Caco-2 (cell line): ENCODE results near the gene NDUFA13. TPM values are rescaled to one million over a fixed set of nuclear protein-coding genes. Genes with fewer than 3 reads are reported as not detected.

Source experiments
- BruUV-seq: library from RNA; stranded (reverse); fragments of 400-500 nt; replicated peaks from 2 replicates; lab custom pipeline; 2021; lab: Mats Ljungman, UMichigan
- CTCF ChIA-PET: fragments of 300-600 bp; sonication (Branson Sonifier 250); formaldehyde crosslinking; loops from one replicate; lab custom pipeline; 2022; ENCODE audit warnings: antibody characterized with exemption; lab: Charles Lee
- POLR2A ChIA-PET: fragments of 300-600 bp; sonication (Branson Sonifier 250); formaldehyde crosslinking; loops from one replicate; lab custom pipeline; 2022; ENCODE audit warnings: antibody characterized with exemption; lab: Charles Lee
- DNase-seq, 2 experiments: peaks; one replicate each; pipeline versions ENCODE4 v3.0.0 to v3.0.0-alpha.2; 2020 to 2022
- H3K27me3 ChIP-seq: replicated peaks from 2 replicates; pipeline ENCODE4 v1.6.0; 2011; ENCODE audit warnings: low read length; ENCODE audit not compliant: control insufficient read depth, insufficient read depth
- H3K36me3 ChIP-seq: 2 replicates; pipeline ENCODE4 v1.5.1; 2011; ENCODE audit warnings: low read length; ENCODE audit not compliant: control insufficient read depth, insufficient read depth
- H3K4me1 ChIP-seq: fragments of 250-450 bp; sonication (Bioruptor Pico); 2 replicates; pipeline ENCODE4 v1.5.1; 2020; ENCODE audit warnings: mild to moderate bottlenecking
- H3K4me3 ChIP-seq: 2 replicates; pipeline ENCODE4 v1.5.1; 2011; ENCODE audit warnings: low read depth, mild to moderate bottlenecking, control low read depth, low read length
- H3K9me3 ChIP-seq: fragments of 250-450 bp; sonication (Bioruptor Pico); 2 replicates; pipeline ENCODE4 v1.5.1; 2020; ENCODE audit warnings: mild to moderate bottlenecking, moderate library complexity
- H3K27ac Mint-ChIP-seq: one replicate; pipeline ENCODE4 v1.8.0; 2022; ENCODE audit warnings: mixed read lengths; ENCODE audit not compliant: unreplicated experiment
- H3K27me3 Mint-ChIP-seq: one replicate; pipeline ENCODE4 v1.8.0; 2022; ENCODE audit warnings: mixed read lengths; ENCODE audit not compliant: insufficient read depth, unreplicated experiment
- H3K36me3 Mint-ChIP-seq: one replicate; pipeline ENCODE4 v1.8.0; 2022; ENCODE audit warnings: mild to moderate bottlenecking, mixed read lengths; ENCODE audit not compliant: insufficient read depth, unreplicated experiment
- H3K4me1 Mint-ChIP-seq: one replicate; pipeline ENCODE4 v1.8.0; 2022; ENCODE audit warnings: low read depth, mixed read lengths; ENCODE audit not compliant: unreplicated experiment
- H3K4me3 Mint-ChIP-seq: one replicate; pipeline ENCODE4 v1.8.0; 2022; ENCODE audit warnings: mild to moderate bottlenecking, moderate library complexity, mixed read lengths; ENCODE audit not compliant: unreplicated experiment
- H3K9me3 Mint-ChIP-seq: one replicate; pipeline ENCODE4 v1.8.0; 2022; ENCODE audit warnings: mixed read lengths; ENCODE audit not compliant: unreplicated experiment
- CTCF ChIP-seq, 2 experiments: fragments of 200-600 bp in 1 of 2; IDR thresholded peaks; 1 replicate in 1 of 2; 2 replicates in 1 of 2; pipeline versions ENCODE4 v1.5.1 to v1.8.0; 2011 to 2022; ENCODE audit warnings: antibody characterized with exemption in 1 of 2, control low read depth in 1 of 2, inconsistent platforms in 1 of 2, low read depth in 1 of 2, low read length in 1 of 2, mild to moderate bottlenecking in 1 of 2, moderate library complexity in 1 of 2; ENCODE audit not compliant: insufficient read depth in 1 of 2, severe bottlenecking in 1 of 2, unreplicated experiment in 1 of 2
- intact Hi-C: fragments of 100-400 bp; cut with micrococcal nuclease; formaldehyde crosslinking; loops from one replicate; pipeline ENCODE4 v1.10.0; 2022; ENCODE audit not compliant: unreplicated experiment
- total RNA-seq: library from RNA; stranded (reverse); gene quantifications from 2 replicates; pipeline ENCODE4 v1.2.3, GENCODE V29; 2022

The NDUFA13 gene
- total RNA-seq, 1 experiment from 2014 or later: 355 TPM

GRCh38 chr19:19541616-19542015 lies 25.6 kb downstream of the NDUFA13 start:
- H3K36me3 ChIP-seq: no peaks in the 10 kb centered on the region
- no peak for DNase-seq
- H3K4me1 Mint-ChIP-seq: peaks cover 6% of the 10 kb centered on the region
- no peak overlapping the region for H3K4me3 ChIP-seq
- ChIA-PET POLR2A (no interaction called here), CTCF (no interaction called here)
- H3K9me3 Mint-ChIP-seq: no peaks in the 10 kb centered on the region
- intact Hi-C loops: no loop called here
- no TSS peak for BruUV-seq
- H3K27me3 ChIP-seq: no peaks in the 10 kb centered on the region
- H3K4me1 ChIP-seq: no peaks in the 10 kb centered on the region
- no peaks in the 10 kb centered on the region for H3K27me3 Mint-ChIP-seq
- H3K36me3 Mint-ChIP-seq: peaks cover 4% of the 10 kb centered on the region
- H3K4me3 Mint-ChIP-seq: no peak overlapping the region
- TF ChIP-seq CTCF (IDR thresholded peaks at IDR 0.05; ENCODE audit: insufficient read depth in 1 of 2, low read depth in 1 of 2, low read length in 1 of 2, severe bottlenecking in 1 of 2, unreplicated experiment in 1 of 2): no peak
- H3K27ac Mint-ChIP-seq: no peak overlapping the region
- no peaks in the 10 kb centered on the region for H3K9me3 ChIP-seq

DNA sequence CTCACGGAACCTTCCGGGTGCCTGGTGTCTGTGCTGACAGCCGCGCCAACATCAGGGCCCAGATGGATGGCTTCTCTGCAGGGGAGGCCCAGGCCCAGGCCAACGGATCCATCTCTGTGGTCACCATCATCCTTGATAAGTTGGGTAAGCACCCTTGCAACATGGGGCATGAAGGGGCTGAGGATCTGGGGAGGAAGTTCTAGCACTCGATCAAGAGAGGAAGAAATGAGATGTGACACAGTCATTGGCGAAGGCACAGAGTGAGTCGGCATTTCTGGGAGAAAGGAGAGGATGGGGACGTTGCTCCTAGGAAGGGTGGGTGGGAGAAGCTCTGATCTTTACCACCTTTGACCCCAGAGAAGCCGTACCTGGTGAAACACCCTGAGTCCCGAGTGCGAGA lies 26.5 kb downstream of the NDUFA13 start:
- no peak for TF ChIP-seq CTCF (IDR thresholded peaks at IDR 0.05; ENCODE audit: insufficient read depth in 1 of 2, low read depth in 1 of 2, low read length in 1 of 2, severe bottlenecking in 1 of 2, unreplicated experiment in 1 of 2)
- no peak for DNase-seq
- Histone ChIP-seq H3K4me1 (no peaks in the 10 kb centered on the region), H3K9me3 (no peaks in the 10 kb centered on the region), H3K4me3 (no peak overlapping the region), H3K36me3 (no peaks in the 10 kb centered on the region), H3K27me3 (no peaks in the 10 kb centered on the region)
- peaks cover 6% of the 10 kb centered on the region for H3K4me1 Mint-ChIP-seq
- H3K27me3 Mint-ChIP-seq: no peaks in the 10 kb centered on the region
- no peak overlapping the region for H3K4me3 Mint-ChIP-seq
- no TSS peak for BruUV-seq
- ChIA-PET POLR2A (no interaction called here), CTCF (no interaction called here)
- intact Hi-C loops: no loop called here
- no peaks in the 10 kb centered on the region for H3K36me3 Mint-ChIP-seq
- H3K27ac Mint-ChIP-seq: no peak overlapping the region
- H3K9me3 Mint-ChIP-seq: no peaks in the 10 kb centered on the region

- Mint-ChIP-seq H3K4me3 (no peak overlapping the region), H3K27ac (no peak overlapping the region), H3K36me3 (no peaks in the 10 kb centered on the region), H3K4me1 (peaks cover 6% of the 10 kb centered on the region), H3K9me3 (no peaks in the 10 kb centered on the region), H3K27me3 (no peaks in the 10 kb centered on the region)
- DNase-seq: no peak
- H3K4me3 ChIP-seq: no peak overlapping the region
- ChIA-PET POLR2A (no interaction called here), CTCF (no interaction called here)
- intact Hi-C loops: no loop called here
- no peaks in the 10 kb centered on the region for H3K36me3 ChIP-seq
- no peaks in the 10 kb centered on the region for H3K9me3 ChIP-seq
- no peaks in the 10 kb centered on the region for H3K4me1 ChIP-seq
- TF ChIP-seq CTCF (IDR thresholded peaks at IDR 0.05; ENCODE audit: insufficient read depth in 1 of 2, low read depth in 1 of 2, low read length in 1 of 2, severe bottlenecking in 1 of 2, unreplicated experiment in 1 of 2): no peak
- H3K27me3 ChIP-seq: no peaks in the 10 kb centered on the region
- BruUV-seq: no TSS peak
These were observed 27.1 kb downstream of the NDUFA13 start for GRCh38 chr19:19543101-19543500.
